Upper lobe of right lung (tissue), 1 donor: ENCODE results near the gene TCF7L1. TPM values are rescaled to one million over a fixed set of nuclear protein-coding genes. Genes with fewer than 3 reads are reported as not detected.

ENCODE experiments used
- ATAC-seq: fragments of 200-7000 bp; cut with Tn5 transposase; one replicate; pipeline ENCODE4 v1.9.1; 2020; ENCODE audit warnings: mild to moderate bottlenecking, moderate library complexity
- DNase-seq: peaks from one replicate; pipeline ENCODE4 v3.0.0-alpha.2; 2020
- H3K27ac ChIP-seq: fragments of 200-600 bp; one replicate; pipeline ENCODE4 v1.8.0; 2022
- H3K27me3 ChIP-seq: fragments of 200-600 bp; one replicate; pipeline ENCODE4 v1.8.0; 2022; ENCODE audit warnings: mild to moderate bottlenecking
- H3K36me3 ChIP-seq: fragments of 200-600 bp; one replicate; pipeline ENCODE4 v1.8.0; 2022
- H3K4me1 ChIP-seq: fragments of 200-600 bp; one replicate; pipeline ENCODE4 v1.8.0; 2022
- H3K4me3 ChIP-seq: fragments of 200-600 bp; one replicate; pipeline ENCODE4 v1.8.0; 2022; ENCODE audit warnings: mild to moderate bottlenecking
- H3K9me3 ChIP-seq: fragments of 200-600 bp; one replicate; pipeline ENCODE4 v1.8.0; 2022
- intact Hi-C: fragments of 100-400 bp; cut with DNase I; formaldehyde crosslinking; loops from one replicate; pipeline ENCODE4 v1.11.0; 2022
- total RNA-seq: library from RNA; stranded (reverse); fragmentation: NEBNext Ultra II Directional; extraction: Animal tissue kit (Norgen Biotek cat#: 25700); gene quantifications from one replicate; pipeline ENCODE4 v1.2.1, GENCODE V29; 2021
- TF ChIP-seq, protein P1 (sequence below): fragments of 200-600 bp; IDR thresholded peaks from one replicate; pipeline ENCODE4 v1.8.0; 2022; ENCODE audit warnings: antibody characterized with exemption
- donor health status: DM: no; HTN: yes; CAD: no; lungs with severe emphysema.

Gene TCF7L1
- total RNA-seq, 1 donor from 2014 or later, result 21.1 TPM

DNA sequence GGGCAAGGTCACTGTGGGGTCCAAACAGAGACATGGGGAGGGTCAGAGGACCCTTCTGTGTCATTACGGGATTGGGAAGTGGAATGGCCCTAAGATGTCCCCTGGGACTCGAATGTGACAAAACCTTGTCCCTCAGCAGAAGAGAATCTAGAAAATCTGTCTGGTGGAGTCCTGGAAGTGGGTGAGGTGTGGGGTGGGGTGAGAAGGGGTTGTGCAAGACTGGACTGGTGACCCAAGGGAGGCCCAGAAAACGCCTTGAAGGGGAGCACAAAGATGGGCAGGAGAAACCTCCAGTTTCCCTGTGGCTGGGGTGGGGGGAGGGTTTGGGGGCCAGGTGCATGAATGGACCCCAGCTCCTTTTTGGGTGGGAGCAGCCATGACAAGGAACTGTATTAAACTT, 79.6 kb downstream of the TCF7L1 start:
- H3K36me3 ChIP-seq, result no peaks in the 10 kb centered on the region
- intact Hi-C loops, result no loop called here
- H3K27me3 ChIP-seq, result no peaks in the 10 kb centered on the region
- TF ChIP-seq, protein P1, sequence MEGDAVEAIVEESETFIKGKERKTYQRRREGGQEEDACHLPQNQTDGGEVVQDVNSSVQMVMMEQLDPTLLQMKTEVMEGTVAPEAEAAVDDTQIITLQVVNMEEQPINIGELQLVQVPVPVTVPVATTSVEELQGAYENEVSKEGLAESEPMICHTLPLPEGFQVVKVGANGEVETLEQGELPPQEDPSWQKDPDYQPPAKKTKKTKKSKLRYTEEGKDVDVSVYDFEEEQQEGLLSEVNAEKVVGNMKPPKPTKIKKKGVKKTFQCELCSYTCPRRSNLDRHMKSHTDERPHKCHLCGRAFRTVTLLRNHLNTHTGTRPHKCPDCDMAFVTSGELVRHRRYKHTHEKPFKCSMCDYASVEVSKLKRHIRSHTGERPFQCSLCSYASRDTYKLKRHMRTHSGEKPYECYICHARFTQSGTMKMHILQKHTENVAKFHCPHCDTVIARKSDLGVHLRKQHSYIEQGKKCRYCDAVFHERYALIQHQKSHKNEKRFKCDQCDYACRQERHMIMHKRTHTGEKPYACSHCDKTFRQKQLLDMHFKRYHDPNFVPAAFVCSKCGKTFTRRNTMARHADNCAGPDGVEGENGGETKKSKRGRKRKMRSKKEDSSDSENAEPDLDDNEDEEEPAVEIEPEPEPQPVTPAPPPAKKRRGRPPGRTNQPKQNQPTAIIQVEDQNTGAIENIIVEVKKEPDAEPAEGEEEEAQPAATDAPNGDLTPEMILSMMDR, result no peak
- H3K27ac ChIP-seq, result no peak overlapping the region
- no peak for ATAC-seq
- no peak overlapping the region for H3K4me3 ChIP-seq
- H3K4me1 ChIP-seq, result no peaks in the 10 kb centered on the region
- no peaks in the 10 kb centered on the region for H3K9me3 ChIP-seq
- no peak for DNase-seq

DNA sequence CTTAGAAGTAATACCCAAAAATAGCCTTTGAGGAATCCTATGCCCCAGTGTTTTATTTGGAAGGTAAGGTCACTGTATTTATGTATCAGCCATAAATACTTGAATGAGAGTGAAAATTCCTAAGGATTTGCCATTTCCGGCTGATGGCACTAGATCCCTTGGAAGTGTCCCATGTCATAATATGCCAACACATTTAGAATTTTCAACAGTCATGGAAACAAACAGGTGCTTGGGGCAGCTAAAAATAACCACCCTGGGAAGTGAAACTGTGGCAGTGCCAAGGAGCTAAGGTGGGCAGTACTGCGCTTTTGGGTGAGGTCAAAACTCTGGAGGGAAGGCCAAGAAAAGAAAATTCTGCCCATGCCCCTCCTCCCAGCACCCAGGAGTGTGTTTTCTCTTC, 80.2 kb downstream of the TCF7L1 start:
- Histone ChIP-seq H3K9me3 (no peaks in the 10 kb centered on the region), H3K4me3 (no peak overlapping the region), H3K27me3 (no peaks in the 10 kb centered on the region), H3K36me3 (no peaks in the 10 kb centered on the region), H3K4me1 (no peaks in the 10 kb centered on the region), H3K27ac (no peak overlapping the region)
- DNase-seq (no peak), ATAC-seq (no peak)
- TF ChIP-seq, protein P1, result no peak
- intact Hi-C loops, result no loop called here

DNA sequence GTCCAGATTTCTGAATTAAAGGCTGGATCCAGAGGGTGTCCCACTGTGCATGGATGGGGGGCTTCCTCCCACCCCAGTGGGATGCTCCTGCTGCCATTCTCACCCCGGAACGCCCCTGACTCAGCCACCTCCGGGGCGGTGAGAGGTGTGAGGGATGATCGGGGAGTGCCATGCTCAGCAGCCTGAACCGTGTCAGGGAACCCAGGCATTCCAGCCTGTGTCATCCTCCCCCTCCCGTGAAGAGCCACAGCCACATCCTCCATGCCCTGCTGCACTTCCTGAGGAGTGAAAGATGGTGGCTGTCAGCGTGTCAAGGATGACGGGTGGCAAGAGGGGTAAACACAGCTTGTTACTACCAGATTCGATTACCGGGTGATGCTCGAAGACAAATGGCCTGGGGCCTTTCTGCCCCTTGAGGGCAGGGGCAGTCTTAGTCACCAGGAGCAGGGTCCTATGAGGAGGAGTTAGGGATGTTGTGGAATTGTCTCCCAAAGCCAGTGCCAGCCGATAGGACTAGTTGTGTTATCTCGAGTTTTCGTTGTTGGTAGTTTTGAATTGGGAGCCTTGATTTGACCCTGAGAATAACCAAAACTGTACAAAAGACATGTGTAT, 80.8 kb downstream of the TCF7L1 start:
- no peak overlapping the region for H3K4me3 ChIP-seq
- H3K36me3 ChIP-seq, result no peaks in the 10 kb centered on the region
- intact Hi-C loops, result no loop called here
- ATAC-seq (no peak), DNase-seq (no peak)
- H3K4me1 ChIP-seq, result no peaks in the 10 kb centered on the region
- TF ChIP-seq, protein P1, result no peak
- H3K9me3 ChIP-seq, result no peaks in the 10 kb centered on the region
- no peak overlapping the region for H3K27ac ChIP-seq
- H3K27me3 ChIP-seq, result no peaks in the 10 kb centered on the region

DNA sequence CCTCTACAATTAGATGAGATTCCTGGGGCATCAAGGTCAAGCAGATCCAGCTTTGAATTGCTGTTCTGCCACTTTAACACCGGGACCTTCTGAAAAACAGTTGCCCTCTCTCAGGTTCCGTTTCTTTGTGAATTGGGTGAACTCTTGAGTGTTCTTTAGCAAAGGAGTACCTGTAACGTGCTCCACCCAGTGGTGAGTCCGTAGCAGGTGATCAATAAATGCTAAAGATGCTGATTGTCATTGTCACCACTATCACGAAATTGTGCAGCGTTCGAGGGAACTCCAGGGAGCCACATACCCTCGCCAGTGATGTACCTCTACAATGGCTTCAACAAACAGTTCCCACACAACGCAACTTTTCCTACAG, 81.9 kb downstream of the TCF7L1 start:
- ATAC-seq (no peak), DNase-seq (no peak)
- no peaks in the 10 kb centered on the region for H3K36me3 ChIP-seq
- intact Hi-C loops, result no loop called here
- TF ChIP-seq, protein P1, result no peak
- H3K4me3 ChIP-seq, result no peak overlapping the region
- no peaks in the 10 kb centered on the region for H3K27me3 ChIP-seq
- no peak overlapping the region for H3K27ac ChIP-seq
- no peaks in the 10 kb centered on the region for H3K9me3 ChIP-seq
- no peaks in the 10 kb centered on the region for H3K4me1 ChIP-seq

DNA sequence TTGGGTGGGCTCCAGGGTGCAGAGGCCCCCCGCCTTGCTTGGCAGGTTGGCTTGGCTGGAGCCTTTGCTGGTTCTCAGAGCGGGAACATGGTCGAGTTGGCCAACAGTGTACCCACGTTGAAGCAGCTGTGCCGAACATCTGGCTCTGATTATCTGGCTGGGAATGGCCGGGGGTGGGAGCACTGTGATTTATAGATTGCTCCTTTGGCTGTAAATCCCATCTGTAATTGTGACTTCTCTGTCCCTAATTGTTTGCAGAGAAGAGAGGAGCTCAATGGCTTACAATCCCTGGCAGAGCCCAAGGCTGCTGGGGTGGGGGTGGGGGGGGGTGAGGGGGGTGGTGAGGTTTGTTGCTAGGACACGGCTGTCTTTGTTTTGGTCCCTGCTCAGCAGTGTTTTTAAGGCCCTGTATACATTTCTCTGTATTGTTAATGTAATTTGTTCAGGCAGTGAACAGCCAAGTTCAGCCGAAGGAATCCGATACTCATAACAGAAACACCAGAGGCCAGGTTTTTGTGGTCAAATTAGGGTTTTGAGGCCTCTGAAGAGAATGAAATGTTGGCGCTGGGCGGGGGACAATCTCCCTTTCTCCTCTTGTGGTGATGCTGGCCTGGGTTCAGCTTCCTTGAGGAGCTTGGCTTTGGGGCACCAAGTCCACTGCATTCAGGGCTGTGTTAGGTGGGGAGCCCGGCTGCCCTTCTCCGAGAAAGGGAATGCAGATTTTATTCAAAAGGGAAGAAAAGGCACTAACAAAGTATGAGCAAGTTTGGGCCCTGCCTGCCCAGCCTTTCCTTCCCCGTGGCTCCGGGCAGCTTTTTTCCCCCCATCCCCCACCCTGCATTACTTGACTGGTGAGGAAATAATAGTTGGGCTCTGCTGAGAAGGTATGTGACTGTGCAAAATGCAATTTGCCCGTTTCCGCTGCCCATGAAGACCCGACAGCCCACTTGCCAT, 82.5 kb downstream of the TCF7L1 start:
- Histone ChIP-seq H3K9me3 (no peaks in the 10 kb centered on the region), H3K27me3 (no peaks in the 10 kb centered on the region), H3K27ac (peak overlapping the region; percentile 11), H3K36me3 (no peaks in the 10 kb centered on the region), H3K4me3 (no peak overlapping the region), H3K4me1 (no peaks in the 10 kb centered on the region)
- intact Hi-C loops, result no loop called here
- DNase-seq (no peak), ATAC-seq (no peak)
- TF ChIP-seq, protein P1, result no peak
